Cortex of kidney (tissue), 1 donor: ENCODE measurements around the gene STAMBP.
"Not testable (repeated sequence)": the region's sequence is repeated elsewhere in the genome, so short reads cannot be mapped to it uniquely, and the experiment has no call there.

ENCODE experiments used
- DNase-seq: peaks from one replicate; lab custom pipeline; 2025; lab: John Stamatoyannopoulos, UW

The STAMBP gene

DNA sequence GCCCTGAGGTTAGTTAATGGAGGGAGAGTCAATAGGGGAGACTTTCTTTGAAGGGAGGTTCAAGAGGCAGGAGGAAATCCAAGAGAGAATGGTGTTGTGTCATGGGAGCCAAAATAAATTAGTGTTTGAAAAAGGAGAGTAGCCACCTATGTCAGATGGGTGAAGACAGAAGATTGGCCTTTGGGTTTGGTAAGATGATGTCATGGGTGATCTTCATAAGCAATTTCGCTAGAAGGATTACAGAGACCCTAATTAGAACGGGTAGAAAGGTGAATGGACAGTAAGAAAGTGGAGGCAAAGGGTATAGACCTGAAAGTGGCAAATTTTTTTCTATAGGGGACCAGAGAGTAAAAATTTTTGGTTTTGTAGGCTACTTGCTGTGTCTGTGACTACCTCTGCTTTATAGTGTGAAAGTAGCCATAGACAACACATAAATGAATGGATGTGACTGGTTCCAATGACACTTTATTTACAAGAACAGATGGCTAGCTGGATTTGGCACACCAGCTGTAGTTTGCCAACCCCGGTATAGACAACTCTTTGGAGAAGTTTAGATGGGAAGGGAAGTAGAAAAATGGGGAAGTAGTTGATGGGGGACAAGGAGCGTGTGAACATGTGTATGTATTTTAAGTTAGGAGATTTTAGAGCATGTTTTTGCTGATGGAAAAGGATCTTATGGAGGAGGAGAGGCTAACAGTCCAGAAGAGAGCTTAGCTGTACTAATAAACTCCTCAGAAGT lies 9.3 kb downstream of the STAMBP start:
- DNase-seq = no peak

DNA sequence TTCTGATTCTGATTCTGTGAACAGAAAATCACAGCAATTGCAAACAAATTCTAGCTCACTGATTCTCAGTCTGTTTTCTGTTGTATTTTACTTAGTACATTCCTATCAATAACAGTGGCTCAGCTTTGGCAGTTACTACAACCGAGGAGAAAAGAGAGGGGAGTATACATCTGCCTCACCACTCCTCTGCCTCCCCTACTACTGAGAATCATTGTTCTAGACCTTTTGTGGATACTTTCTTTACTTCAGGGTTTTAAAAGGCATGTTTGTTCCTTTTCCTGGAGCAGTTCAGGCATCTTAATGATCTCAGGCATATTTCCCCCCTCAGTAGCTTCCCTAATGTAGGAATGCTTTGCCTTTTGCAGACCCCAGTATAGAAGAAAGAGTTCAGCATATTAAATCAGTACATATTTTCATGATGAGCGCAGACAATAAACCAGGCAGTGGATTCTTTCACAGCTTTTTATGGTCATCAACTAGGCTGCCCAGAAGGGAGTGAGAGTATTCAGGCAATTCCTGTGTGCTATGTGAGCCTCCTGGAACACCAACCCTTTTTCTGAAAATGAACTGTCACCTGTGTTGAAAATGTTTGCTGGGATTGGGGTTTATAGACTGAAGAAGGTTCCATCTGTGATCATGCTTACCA lies 10.3 kb downstream of the STAMBP start:
- no peak for DNase-seq

DNA sequence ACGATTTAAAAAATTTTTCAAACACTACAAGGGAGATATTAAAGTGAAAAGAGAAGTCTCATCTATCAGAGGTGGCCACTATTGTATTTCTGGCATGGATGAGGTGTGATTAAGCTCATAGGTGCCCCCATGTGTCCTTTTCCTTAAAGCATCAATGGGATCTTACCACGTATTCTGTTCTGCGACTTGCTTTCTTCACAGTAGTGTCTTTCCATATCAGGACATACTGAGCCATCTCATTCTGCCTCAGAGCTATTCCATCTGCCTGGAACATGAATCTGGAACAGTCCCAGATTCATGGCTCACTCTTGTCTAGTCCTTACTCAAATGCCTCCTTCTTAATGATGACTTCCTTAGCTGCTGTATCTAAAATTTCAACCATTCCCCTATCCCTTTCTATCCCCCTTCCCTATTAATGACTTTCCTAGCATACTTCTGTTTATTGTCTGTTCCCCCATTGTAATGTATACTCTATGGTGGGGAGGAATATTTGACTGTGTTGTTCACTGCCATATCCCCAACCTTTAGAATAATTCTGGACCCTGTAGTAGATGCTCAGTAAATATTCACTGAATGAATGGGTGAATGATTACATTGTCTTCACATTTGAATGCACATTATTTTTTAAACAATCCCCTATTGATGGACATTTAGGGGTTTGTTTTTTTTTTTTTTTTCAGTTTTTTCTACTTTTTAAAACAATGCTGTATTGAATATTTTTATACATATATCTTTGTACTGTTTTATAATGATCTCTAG lies 11.1 kb downstream of the STAMBP start:
- no peak for DNase-seq

DNA sequence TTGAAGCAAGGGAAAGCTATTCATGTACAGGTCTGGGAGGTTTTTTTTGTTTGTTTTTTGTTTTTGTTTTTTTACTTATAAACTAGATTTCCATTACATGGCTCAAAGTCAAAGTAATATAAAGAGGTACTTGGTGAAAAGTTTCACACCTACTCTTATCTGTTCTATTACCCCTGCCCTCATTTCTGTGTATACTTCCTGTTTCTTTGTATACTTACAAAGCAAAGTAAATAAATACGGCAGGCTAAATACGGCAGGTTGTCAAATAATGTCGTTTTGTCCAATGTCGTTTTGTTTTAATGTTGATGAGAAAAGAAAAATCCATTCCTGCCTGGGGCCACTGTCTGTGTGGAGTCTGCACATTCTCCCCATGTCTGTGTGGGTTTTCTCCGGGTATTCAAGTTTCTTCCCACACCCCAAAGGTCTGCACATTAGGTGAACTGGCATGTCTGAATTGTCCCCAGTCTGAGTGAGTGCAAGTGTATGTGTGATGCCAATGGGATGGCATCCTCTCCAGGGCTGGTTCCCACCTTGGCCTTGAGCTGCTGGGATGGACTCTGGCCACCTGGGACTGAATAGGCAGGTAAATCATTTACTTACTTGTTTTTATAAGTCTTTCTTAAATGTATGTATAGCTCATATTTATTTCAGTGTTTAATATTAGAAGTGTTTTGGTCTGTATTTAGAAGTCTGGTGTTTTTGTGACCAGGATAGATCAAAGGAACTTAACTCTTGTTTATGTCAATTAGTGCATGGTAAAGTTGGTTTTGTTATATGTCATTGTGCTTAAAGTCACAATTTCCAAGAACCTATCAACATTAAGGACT lies 13.4 kb downstream of the STAMBP start:
- DNase-seq = no peak

DNA sequence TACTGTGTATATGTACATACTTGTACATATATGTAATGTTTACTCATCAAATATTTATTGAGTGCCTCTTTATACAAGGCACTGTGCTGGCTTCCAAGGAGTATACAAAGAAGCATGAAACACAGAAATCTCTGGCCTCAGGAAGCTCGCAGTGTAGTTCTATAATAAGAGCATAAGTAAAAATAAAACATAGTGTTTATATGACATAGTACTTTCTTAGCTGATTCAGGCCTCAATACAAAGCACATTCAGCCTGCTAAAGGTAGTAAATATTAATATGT lies 13.9 kb downstream of the STAMBP start:
- DNase-seq = no peak

DNA sequence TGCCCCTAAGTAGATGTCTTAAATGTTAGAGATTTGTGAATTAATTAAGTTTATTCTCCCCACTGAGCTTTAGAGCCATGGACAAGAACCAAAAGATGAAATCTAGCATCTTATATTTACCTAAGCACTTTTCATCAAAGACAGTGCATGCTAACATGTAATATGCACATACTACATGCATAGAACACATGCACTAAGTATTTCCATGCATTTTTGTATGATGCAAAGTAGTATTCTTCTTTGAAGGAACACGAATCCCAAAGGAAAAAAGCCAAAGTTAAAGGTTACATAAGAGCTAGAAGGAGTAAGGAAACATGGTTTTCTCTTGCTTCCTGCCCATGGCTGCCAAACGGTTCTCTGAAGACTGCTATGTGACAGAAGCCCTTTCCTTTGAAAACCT lies 15.3 kb downstream of the STAMBP start:
- DNase-seq = no peak

DNA sequence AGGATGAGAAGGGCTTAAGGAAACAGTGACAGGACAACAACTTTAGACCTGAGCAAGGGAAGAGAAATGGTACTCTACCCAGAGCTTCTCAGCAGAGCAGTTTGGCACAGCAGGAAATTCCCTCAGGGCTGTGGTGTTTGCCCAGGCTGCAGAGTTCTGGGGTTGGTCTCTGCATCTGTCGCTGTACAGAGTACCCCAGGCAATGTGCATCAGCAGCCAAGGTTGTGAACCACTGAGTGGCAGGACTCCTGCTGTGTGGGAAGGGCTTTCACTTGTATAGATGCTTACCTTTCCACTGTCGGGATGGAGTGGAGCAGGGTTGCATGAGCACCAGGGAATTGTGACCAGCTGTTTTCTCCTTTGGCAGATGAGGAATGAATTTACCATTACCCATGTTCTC lies 21.2 kb downstream of the STAMBP start:
- no peak for DNase-seq

DNA sequence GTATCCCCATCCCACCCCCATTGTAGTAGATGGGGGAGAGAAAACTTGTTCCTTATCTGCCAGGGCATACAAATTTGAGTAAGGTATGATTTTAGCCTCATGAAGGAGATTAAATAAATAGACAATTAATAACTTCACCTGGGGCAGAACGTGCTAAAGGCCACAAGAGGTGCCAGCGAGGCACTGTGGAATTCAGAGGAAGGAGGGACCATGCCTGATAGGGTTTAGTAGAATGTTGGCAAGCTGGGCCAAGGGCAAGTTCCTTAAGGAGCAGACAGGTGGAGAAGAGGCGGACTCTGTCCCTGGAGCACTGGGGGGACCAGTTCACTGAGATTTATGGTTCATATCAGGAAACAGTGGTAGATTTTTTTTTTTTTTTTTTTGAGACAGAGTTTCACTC lies 22.5 kb downstream of the STAMBP start:
- no peak for DNase-seq

DNA sequence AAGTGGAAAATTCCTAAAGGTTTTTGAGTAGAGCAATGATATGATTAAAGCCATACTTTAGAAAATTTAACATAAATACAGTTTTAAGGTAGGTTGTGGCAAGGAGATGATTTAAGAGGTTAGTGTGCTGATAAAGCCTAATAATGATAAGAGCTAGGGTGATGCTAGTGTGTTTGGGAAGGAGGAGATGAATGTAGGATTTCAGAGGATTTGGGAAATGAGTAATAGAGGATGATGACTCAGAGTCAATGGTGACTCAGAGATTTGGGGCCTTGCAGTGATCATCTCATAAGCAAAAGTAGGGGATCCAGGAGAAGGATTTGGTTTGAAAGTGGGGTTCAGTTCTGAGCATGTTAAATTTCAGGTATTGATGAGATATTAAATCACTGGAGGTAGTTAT lies 23.3 kb downstream of the STAMBP start:
- DNase-seq = no peak

DNA sequence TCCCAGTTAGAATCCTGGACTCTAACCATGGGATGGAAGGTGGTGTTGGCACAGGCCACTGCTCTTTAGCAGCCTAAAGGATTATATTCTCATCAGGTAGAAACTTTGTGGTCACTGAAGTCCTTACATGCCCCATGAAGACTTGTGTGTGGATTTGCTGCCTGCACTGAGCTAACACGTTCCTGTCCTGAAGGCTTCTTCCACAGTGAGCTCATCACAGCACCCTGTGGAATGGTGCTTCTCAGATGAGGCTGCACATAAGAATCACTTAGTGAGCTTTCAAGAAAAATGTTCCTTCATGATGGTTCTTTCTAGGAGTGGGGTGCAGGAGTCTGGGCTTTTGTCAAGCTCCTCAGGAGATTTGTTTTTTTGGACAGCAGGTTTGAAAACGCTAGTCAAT lies 26.8 kb downstream of the STAMBP start:
- no peak for DNase-seq

DNA sequence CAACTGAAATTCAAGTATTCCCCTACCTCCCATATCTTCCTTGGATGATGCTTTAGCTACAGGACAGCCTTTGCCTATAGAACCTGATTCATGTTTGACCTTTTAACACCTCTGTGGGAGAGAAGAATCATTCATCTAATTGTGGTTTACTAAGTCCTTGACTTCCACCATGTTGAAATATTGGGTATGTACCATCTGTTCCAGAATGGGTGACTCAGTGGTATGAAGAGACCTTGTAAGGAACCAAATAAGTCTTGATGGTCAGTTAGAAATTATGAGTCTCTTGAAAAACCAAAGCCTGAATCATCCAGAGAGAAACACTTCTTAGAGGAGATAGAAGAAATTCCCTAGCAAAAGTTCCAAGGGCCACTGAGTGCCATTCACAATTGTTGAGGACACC lies 27.5 kb downstream of the STAMBP start:
- DNase-seq = no peak

DNA sequence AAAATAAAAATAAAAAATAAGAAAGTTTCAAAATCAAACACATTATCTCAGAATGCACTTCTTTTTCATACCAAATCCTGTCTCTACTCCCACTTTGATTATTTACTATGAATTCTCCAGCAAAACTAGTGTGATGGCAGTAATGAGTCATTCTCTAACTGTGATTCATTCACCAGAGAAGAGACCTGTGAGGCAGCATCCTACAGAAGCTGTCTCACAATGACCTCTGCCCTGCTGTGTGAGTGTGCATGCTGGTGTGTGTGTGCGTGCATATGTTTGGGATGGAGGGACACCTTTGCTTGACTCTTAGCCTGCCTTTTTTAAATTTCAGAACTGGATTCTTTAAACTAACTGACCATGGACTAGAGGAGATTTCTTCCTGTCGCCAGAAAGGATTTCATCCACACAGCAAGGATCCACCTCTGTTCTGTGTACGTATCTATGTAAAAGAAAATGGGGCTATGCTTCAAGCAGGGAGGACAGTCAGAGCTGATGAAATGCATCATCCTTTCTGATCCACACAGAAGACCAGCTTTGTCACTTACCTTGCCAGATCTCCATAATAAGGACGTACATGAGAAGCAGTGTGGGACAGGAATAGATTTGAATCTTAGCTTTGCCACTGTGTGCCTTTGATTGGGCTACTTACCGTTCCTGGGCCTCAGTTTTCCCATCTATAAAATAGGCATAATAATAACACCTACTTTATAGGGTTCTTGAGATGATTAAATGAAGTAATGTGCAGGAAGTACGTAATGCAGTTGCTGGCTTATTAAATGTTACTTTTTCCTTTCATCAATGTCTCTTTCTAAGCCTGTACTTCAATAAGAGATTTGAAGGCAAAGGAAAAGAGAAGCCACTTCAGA lies 31.2 kb downstream of the STAMBP start:
- DNase-seq = no peak

DNA sequence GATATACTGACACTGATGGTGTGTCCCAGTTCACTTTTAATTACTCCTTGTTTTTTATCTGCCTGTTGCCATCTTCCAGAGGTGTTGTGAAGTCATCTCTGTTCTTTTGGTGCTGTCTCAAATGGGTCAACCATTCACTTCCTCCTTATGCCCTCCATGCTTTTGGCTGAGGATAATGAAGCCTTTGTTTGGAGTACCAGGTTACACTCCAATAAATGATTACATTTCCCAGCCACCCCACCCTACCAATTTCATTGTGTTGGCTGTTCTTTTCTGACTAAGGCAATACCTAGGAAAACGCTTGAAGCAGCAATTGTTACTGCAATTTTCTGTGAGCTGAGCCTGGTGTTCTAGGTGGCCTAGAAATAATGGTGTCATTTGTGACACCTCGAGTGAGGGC lies 34.2 kb downstream of the STAMBP start:
- no peak for DNase-seq

DNA sequence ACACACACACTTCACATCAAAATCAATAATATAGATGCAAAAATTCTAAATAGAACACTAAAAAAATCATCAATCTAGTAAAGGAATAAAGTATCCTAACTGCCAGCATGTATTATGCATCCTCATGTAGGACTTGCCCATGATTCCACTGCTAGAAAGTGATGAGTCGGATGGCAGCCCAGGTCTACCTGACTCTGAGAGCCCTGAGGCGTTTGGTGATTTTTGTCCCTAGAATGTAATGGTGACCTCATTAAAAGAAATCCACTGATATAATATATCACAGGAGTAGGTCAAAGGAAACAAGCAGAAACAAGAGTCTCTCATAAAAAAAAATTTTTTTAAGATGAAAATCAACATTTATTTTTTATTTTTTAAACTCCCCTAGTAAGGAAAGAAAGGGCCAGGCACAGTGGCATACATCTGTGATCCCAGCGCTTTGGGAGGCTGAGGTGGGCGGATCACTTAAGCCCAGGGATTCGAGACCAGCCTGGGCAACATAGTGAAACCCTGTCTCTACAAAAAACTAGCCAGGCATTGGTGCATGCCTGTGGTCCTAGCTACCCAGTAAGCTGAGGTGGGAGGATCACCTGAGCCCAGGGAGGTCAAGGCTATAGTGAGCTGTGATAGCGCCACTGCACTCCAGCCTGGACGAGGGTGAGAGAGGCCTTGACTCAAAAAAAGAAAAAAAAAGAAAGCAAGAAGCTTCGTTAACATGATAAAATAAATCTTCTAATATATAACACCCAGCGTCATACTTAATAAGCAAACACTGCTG lies 39.6 kb downstream of the STAMBP start:
- DNase-seq = no peak

DNA sequence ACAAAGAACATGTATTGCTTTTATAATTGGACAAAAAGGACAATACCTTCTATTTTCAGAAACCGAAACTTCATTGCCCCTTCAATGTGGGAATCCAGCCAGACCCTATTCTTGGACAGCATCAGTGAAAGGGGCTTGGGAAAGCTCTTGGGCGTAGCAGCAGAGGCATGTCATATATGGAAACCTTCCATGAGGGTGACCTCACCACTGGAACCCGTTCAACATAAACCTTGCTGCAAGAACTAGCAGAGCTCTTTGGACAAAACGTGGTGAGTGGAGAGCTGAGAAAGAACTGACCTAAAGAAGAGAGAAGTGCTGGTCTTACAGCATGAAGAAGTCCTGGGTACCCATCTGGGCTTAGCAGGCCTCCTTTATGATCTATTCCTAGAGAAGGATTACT lies 41.3 kb downstream of the STAMBP start:
- no peak for DNase-seq

DNA sequence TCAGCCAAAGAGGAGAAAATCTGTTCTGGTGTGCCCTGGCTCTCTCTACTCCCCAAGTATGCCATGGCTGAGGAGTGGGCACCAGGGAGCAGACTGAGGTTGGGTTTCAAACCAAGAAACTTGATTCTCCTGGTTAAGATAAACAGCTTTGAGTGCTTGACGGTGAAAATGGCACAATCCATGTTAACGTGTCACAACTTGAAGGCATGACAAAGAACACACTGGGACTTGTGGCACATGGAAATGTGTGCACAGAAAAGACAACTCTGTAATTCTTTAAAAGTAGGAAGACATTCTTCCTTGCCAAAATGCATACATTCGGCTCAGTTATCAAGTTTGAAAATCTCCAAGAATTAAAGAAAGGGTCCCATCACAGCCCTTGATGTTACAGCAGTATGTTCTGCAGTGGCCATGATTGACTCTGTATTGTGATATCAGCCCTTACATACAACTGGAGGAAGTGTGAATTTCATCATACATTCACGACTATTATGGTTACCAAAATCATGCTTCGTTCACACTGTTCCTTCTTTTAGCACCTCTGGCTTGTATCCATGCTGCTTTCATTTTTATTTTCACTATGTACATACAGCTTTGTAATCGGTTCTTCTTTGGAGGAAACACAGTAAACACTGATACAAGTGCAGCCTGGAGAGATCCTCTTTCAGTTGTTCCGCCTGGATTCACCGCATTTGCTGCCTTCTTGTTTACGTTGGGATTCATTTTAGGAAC lies 48.5 kb downstream of the STAMBP start:
- no peak for DNase-seq

DNA sequence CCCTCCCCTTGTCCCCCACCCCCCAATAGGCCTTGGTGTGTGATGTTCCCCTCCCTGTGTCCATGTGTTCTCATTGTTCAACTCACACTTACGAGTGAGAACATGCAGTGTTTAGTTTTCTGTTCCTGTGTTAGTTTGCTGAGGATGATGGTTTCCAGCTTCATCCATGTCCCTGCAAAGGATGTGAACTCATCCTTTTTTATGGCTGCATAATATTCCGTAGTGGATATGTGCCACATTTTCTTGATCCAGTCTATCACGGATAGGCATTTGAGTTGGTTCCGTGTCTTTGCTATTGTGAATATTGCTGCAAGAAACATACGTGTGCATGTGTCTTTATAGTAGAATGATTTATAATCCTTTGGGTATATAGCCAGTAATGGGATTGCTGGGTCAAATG lies 49.2 kb downstream of the STAMBP start:
- not testable (repeated sequence) for DNase-seq

DNA sequence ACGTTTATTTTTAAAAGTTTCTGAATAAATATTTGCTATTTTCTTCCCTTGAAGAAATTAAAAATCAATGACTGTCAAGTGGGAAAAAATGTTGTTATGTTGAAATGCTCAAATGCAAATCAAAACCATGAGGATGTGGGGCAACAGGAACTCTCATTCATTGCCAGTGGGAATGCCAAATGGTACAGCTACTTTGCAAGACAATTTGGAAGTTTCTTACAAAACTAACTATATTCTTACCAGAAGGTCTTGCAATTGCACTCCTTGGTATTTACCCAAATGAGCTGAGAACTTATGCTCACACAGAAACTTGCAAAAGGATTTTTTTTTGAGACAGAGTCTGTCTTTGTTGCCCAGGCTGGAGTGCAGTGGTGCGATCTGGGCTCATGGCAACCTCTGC lies 56.6 kb downstream of the STAMBP start:
- DNase-seq = no peak

DNA sequence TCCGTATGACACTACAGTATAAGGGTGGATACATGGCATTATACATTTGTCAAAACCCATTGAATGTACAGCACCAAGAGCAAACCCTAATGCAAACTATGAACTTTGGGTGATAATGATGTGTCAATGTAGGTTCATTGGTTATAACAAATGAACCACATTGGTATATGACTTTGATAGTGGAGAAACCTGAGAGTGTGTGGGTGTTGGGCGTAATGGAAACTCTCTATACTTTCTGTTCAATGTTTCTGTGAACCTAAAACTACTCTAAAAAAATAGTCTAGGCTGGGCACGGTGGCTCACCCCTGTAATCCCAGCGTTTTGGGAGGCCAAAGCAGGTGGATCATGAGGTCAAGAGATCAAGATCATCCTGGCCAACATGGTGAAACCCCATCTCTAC lies 57.6 kb downstream of the STAMBP start:
- DNase-seq = no peak
